ENCODE data around the gene CPSF4.
A peak's percentile ranks its signal among the peaks of the same experiment; 100 is the strongest.
"Not testable (repeated sequence)": the region's sequence is repeated elsewhere in the genome, so short reads cannot be mapped to it uniquely, and the experiment has no call there.

Gene CPSF4

DNA sequence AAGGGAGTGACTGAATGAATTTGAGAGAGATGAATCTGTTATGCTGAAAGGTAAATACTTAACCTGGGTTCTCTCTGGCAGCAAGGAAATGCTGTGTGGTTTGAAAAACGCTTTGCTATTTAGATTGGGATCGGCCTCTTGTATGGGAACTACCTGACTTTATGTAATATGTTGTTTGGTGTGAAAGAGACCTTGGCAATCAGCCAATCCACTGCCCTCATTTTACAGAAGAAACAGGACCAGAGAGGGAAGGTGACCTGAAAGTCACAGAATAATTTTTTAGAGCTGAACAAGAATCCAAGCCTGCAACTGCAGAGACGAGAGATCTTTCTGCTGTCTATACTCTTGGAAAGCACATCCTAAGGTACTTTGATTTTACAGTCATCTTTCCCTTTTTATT is 28.9 kb upstream of the CPSF4 start:
- DNase-seq (ENCODE audit: extremely low read depth, insufficient read length), result no peak
- no peaks in the 10 kb centered on the region for H3K27me3 ChIP-seq (replicated peaks; ENCODE audit: control insufficient read depth, insufficient read depth, low read length)
- TF ChIP-seq, protein P1, sequence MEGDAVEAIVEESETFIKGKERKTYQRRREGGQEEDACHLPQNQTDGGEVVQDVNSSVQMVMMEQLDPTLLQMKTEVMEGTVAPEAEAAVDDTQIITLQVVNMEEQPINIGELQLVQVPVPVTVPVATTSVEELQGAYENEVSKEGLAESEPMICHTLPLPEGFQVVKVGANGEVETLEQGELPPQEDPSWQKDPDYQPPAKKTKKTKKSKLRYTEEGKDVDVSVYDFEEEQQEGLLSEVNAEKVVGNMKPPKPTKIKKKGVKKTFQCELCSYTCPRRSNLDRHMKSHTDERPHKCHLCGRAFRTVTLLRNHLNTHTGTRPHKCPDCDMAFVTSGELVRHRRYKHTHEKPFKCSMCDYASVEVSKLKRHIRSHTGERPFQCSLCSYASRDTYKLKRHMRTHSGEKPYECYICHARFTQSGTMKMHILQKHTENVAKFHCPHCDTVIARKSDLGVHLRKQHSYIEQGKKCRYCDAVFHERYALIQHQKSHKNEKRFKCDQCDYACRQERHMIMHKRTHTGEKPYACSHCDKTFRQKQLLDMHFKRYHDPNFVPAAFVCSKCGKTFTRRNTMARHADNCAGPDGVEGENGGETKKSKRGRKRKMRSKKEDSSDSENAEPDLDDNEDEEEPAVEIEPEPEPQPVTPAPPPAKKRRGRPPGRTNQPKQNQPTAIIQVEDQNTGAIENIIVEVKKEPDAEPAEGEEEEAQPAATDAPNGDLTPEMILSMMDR (IDR thresholded peaks at IDR 0.05; ENCODE audit: insufficient read depth, low read length, poor library complexity, severe bottlenecking), result no peak
- H3K36me3 ChIP-seq (ENCODE audit: control insufficient read depth, insufficient read depth, low read length), result peaks cover 12% of the 10 kb centered on the region
- H3K4me3 ChIP-seq (replicated peaks; ENCODE audit: low read depth, low read length), result peak overlapping the region; percentile 87

DNA sequence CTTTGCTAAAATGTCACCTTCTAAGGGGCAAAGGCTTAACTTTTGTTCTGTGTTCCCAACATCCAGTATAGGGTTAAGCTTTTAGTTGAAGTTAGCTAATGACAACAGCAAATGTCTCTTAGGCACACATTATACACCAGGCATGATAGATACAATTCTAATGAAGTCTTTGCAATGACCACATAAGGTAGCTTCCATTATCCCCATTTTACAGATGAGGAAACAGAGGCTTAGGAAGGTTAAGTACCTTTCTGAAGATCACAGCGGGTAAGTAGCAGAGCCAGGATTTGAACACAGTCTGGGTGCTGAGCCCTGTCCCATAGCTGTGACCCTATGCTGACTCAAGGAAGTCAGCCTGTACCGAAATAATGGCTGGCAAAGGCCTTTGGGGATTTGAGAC is 28.1 kb upstream of the CPSF4 start:
- Histone ChIP-seq H3K36me3 (ENCODE audit: control insufficient read depth, insufficient read depth, low read length) (peaks cover 13% of the 10 kb centered on the region), H3K27me3 (replicated peaks; ENCODE audit: control insufficient read depth, insufficient read depth, low read length) (no peaks in the 10 kb centered on the region), H3K4me3 (replicated peaks; ENCODE audit: low read depth, low read length) (no peak overlapping the region)
- DNase-seq (ENCODE audit: extremely low read depth, insufficient read length), result no peak
- TF ChIP-seq, protein P1 (IDR thresholded peaks at IDR 0.05; ENCODE audit: insufficient read depth, low read length, poor library complexity, severe bottlenecking), result no peak

DNA sequence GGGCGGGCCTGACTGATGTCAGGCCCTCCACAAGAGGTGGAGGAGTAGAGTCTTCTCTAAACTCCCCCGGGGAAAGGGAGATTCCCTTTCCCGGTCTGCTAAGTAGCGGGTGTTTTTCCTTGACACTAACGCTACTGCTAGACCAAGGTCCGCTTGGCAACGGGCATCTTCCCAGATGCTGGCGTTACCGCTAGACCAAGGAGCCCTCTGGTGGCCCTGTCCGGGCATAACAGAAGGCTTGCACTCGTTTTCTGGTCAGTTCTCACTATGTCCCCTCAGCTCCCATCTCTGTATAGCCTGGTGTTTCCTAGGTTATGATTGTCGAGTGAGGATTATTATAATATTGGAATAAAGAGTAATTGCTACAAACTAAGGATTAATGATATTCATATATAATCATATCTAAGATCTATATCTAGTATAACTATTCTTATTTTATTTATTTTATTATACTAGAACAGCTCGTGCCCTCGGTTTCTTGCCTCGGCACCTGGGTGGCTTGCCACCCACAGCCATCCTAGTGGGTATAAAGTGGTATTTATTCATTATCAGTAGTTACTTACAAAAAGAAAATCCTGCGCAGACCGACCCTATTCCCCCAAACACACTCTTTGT is 23.1 kb upstream of the CPSF4 start:
- DNase-seq (ENCODE audit: extremely low read depth, insufficient read length); H3K4me3 ChIP-seq (replicated peaks; ENCODE audit: low read depth, low read length); H3K27me3 ChIP-seq (replicated peaks; ENCODE audit: control insufficient read depth, insufficient read depth, low read length): not testable (repeated sequence)
- peaks cover 33% of the 10 kb centered on the region for H3K36me3 ChIP-seq (ENCODE audit: control insufficient read depth, insufficient read depth, low read length)
- TF ChIP-seq, protein P1 (IDR thresholded peaks at IDR 0.05; ENCODE audit: insufficient read depth, low read length, poor library complexity, severe bottlenecking), result peak; percentile 46

DNA sequence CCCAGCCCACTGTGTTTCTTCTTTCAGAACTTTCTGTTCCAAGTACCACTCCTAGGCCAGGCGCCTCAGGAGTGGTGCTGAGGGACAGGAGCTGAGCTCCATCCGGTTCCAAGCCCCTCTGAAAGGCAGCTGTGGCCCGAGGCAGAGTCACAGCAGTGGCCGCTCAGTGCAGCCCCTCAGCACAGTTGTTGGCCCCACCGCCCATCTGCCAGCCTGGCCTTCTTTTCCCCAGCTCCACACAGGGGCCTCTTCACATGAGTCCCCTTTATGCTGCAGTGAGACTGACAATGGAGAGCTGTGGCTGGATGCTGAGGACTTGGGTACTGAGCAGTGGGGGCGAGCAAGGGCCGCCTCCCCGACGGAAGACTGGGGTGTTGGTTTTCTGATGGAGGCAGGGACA is 20.5 kb upstream of the CPSF4 start:
- peaks cover 28% of the 10 kb centered on the region for H3K36me3 ChIP-seq (ENCODE audit: control insufficient read depth, insufficient read depth, low read length)
- no peak for DNase-seq (ENCODE audit: extremely low read depth, insufficient read length)
- H3K27me3 ChIP-seq (replicated peaks; ENCODE audit: control insufficient read depth, insufficient read depth, low read length), result no peaks in the 10 kb centered on the region
- H3K4me3 ChIP-seq (replicated peaks; ENCODE audit: low read depth, low read length), result no peak overlapping the region
- TF ChIP-seq, protein P1 (IDR thresholded peaks at IDR 0.05; ENCODE audit: insufficient read depth, low read length, poor library complexity, severe bottlenecking), result no peak

DNA sequence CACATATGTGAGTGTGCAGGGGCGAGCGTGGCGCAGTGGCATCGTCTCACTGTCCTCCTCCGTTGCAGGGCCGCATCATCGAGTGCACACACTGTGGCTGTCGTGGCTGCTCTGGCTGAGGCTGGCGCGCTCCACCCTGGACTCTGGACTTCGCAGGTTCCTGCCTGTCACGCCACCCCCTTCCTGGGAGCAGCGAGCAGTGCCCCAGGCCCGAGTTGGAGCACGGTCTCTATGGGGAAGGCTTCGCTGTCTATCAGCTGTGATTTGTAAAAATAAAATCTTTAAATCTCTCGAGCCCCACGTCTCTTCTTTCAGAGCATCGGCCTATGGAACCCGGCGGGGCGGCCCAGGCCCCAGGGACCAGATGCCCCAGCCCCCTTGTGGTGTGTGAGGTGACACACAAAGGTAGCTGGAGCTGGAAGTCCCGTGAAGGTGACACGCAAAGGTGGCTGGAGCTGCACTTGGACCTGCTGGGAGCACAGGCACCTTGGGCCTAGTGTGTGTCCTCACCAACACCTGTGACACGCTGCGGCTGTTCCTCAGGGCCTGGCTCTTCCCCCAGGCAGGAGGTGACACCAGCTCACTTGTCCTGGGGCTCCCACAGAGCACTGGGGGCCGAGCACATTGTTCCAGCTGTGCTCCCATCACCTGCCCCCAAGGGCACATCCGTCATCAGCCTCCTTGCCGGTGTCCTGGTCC is 19.3 kb upstream of the CPSF4 start:
- DNase-seq (ENCODE audit: extremely low read depth, insufficient read length), result no peak
- no peaks in the 10 kb centered on the region for H3K27me3 ChIP-seq (replicated peaks; ENCODE audit: control insufficient read depth, insufficient read depth, low read length)
- peaks cover 28% of the 10 kb centered on the region for H3K36me3 ChIP-seq (ENCODE audit: control insufficient read depth, insufficient read depth, low read length)
- H3K4me3 ChIP-seq (replicated peaks; ENCODE audit: low read depth, low read length), result no peak overlapping the region
- TF ChIP-seq, protein P1 (IDR thresholded peaks at IDR 0.05; ENCODE audit: insufficient read depth, low read length, poor library complexity, severe bottlenecking), result no peak

Measured in GM06990 (cell line).